Measurements from ENCODE around the gene VMAC.
A peak's percentile ranks its signal among the peaks of the same experiment; 100 is the strongest.

VMAC gene

GRCh38 chr19:5932609-5933262, 28.1 kb downstream of the VMAC start:
- DNase-seq: no peak

- no peak for DNase-seq
Observed at GRCh38 chr19:5933391-5934068, 28.9 kb downstream of the VMAC start.

- DNase-seq: no peak
Observed at GRCh38 chr19:5934069-5934401, 29.4 kb downstream of the VMAC start.

- no peak for DNase-seq
Observed at GRCh38 chr19:5934774-5935472, 30.3 kb downstream of the VMAC start.

GRCh38 chr19:5935473-5936291, 31.0 kb downstream of the VMAC start:
- DNase-seq: no peak

- no peak for DNase-seq
Observed at GRCh38 chr19:5936292-5936592, 31.6 kb downstream of the VMAC start.

- DNase-seq: no peak
Observed at GRCh38 chr19:5937550-5937949, 32.9 kb downstream of the VMAC start.

GRCh38 chr19:5940260-5941208, 35.9 kb downstream of the VMAC start:
- no peak for DNase-seq

GRCh38 chr19:5941673-5942072, 37.0 kb downstream of the VMAC start:
- no peak for DNase-seq

- DNase-seq: no peak
Observed at GRCh38 chr19:5943045-5943444, 38.4 kb downstream of the VMAC start.

GRCh38 chr19:5943623-5944022, 39.0 kb downstream of the VMAC start:
- no peak for DNase-seq

- peak; percentile 92 for DNase-seq
Observed at GRCh38 chr19:5947435-5947834, 42.8 kb downstream of the VMAC start.

GRCh38 chr19:5948752-5949564, 44.3 kb downstream of the VMAC start:
- DNase-seq: no peak

- DNase-seq: no peak
Observed at GRCh38 chr19:5949792-5950305, 45.2 kb downstream of the VMAC start.

- no peak for DNase-seq
Observed at GRCh38 chr19:5950741-5951140, 46.1 kb downstream of the VMAC start.

- peak; percentile 45 for DNase-seq
Observed at GRCh38 chr19:5951338-5951861, 46.7 kb downstream of the VMAC start.

GRCh38 chr19:5952193-5953029, 47.7 kb downstream of the VMAC start:
- DNase-seq: no peak

- DNase-seq: peak; percentile 47
Observed at GRCh38 chr19:5953030-5953589, 48.4 kb downstream of the VMAC start.

- peak; percentile 62 for DNase-seq
Observed at GRCh38 chr19:5953680-5954213, 49.1 kb downstream of the VMAC start.
